ENCODE measurements around the gene GJC2.
"Not testable (repeated sequence)": the region's sequence is repeated elsewhere in the genome, so short reads cannot be mapped to it uniquely, and the experiment has no call there.

The GJC2 gene

DNA sequence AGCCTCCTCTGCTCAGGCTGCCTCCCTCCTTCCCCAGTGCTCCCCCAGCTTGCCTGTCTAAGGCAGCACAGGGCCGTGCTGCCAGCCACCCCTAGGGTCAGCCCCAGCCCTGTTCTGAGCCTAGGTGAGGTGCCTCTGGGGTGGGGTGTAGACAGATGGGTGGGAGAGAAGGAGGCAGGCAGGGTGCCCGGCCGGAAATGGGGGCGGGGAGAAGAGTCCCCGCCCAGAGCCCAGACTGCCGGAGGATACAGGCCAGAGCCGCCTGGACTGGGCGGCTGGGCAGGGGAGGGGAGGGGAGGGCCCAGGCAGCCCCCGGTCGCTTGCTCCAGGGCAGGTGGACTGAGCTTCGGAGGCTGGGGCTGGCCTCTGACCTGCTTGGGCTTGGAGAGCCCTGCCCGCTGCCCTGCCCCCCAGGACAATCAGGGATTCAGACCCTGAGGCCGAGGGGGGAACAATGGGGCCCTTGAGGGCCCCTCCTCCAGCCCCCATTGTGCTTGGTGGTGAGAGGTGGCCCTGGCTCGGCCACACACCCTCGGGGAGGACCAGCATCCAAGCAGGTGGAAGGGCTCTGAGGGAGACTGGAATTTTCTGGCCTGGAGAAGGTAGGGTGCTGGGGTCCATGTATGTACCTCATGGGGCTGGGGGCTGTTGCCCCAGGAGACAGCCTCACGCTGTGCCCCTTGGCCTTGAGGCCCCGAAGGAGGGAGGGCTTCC lies at the start of gene GJC2:
Gene GJC2 (plus strand): TSS at position 525 of the 714 bp plus-strand sequence. CDS start 7,829 bp downstream, outside the sequence.
- DNase-seq = no peak

DNA sequence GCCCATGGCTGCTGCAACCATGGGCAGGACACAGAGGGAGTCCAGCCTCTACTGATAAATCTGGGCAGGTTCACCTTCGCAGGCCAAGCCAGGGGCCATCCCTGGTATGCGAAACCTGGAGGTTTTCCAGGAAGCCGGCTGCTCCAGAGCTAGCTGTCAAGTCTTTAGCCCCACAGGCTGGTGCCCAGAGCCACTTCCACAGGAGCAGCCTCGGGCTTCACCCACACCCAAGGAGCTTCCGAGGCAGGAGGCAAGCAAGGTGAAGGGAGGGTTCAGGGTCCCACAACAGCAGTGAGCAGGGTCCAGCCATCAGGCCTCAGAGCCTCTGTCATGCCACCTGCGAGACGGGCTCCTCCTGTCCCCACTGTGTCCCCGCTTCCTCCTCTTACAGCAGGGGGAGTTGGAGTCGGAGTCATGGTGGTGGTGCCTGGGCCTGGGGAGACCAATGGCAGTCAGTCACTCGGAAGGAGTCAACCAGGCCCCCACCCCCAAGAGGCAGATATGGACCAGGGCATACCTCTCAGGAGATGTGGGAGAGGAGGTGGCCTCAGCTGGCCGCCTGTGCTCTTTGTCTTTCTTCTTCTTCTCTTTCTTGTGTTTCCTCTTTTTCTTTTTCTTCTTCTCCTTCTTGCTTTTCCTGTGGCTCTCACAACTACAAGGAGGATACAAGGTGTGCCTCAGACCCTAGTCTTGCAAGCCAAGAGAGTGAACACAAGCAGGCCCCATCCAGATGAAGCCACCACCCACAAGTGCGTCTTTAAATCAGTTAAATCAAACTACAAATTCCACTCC lies 48.7 kb upstream of the GJC2 start:
- DNase-seq = no peak

DNA sequence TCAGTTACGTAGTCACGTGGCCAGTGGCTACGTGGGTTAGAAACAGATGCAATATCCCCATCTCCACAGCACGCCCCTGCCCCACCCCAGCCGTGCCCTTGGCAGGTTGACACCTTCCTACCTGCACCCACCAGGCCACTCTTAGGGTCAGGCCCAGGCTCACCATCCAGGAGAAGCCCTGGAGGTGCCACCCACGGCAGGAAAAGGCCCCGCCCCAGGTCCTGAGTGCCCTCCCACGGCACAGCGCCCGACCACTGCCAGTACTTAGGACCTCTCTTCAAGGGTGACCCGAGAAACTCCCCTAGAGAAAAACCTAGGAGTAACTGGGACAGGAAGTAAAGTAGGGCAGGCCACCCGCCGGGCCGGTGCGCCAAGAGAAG lies 48.1 kb upstream of the GJC2 start:
- DNase-seq = no peak

- peak; percentile 44 for DNase-seq
Measured at GRCh38 chr1:228101994-228102790, 47.5 kb upstream of the GJC2 start.

GRCh38 chr1:228102791-228103620 lies 46.7 kb upstream of the GJC2 start, which contains the start of gene C1orf35:
Gene C1orf35 (minus strand): TSS chr1:228103325. CDS start chr1:228103227, 98 bp downstream.
- peak; percentile 91 for DNase-seq

DNA sequence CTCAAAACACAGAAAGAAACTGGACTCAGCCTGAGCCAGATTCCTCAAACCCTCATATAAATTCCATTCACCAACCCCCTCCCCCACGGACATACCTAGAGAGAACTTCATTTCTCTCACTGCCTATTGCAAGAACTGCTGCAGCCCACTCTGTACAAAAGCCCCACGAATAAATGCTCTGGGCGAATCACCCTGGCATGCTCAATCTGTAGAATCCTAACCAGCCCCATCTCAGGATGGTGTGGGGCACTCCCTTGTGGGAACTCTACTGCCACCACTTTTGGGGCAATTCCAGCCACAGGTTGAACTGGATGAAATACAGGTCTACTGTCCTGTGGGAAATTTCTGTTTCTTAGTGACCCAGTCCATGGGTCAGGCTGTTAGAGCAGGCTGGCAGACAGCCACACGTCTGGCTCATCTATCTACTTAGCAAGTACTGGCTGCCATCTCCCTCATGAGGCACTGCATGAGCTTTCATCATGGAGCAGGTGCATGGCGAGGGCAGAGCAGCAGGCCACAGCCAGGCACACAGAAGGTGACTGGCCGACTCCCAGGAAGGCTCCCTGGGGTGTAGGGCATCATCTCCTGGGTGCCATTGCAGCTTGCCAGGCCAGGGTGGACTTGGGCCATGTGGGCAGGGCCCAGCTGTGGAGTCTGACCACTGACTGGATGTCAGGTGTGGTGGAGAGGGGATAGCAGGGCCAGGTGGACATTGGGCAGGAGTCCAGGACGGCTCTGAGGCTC lies 45.0 kb upstream of the GJC2 start:
- DNase-seq = no peak

DNA sequence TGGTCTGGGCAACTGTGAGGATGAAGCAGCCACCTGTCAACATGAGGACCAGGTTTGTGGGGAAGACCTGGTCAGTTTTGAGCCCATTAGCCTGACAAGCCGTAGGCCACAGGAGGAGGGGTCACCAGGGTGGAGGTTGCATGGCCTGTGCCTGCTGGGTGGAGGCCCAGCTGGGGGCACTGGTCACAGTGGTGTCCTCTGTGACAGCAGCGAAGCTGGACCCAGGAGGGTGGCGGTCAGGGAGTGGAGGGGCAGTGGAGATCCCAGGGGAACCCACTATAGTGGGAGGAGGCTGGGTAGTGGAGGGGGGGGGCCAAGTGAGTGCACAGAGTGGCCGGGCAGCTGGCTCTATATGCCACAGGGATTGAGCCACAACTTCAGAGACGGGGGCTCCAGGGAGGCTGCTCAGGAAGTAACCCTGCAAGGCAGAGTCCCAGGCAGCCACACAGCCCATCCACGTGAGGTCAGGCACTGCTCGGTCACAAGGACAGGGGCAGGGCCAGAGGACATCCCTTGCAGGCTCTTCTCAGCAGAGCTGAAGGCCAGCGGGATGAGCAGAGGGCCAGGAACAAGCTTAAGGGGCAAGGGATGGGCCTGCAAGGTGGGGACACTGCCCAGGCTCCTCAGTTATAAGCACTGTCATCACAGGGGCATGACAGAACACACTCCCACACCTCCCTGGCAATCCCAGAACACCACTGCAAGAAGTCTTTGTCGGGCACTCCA lies 44.3 kb upstream of the GJC2 start:
- DNase-seq = no peak

- no peak for DNase-seq
Measured at GRCh38 chr1:228105996-228106799, 43.5 kb upstream of the GJC2 start.

GRCh38 chr1:228106800-228107054 lies 43.0 kb upstream of the GJC2 start:
- no peak for DNase-seq

DNA sequence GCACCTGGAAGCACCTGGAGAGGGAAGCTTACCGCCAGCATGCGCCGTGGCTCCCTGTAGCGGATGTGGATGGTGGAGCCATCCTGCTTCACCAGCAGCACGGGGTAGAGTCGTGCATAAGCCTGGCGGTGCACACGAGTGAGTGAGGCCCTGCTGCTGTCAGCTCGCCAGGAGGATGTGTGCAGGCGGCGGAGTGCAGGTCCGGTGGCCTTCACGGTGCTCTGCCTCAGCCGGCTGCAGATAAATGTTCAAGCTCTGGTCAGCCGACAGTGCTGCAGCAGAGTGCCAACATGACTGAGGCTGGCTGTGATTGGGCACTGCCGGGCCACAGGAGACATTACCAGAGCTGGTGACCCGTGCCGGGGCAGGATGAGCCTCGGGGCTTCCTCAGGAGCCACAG lies 42.1 kb upstream of the GJC2 start:
- DNase-seq = no peak

DNA sequence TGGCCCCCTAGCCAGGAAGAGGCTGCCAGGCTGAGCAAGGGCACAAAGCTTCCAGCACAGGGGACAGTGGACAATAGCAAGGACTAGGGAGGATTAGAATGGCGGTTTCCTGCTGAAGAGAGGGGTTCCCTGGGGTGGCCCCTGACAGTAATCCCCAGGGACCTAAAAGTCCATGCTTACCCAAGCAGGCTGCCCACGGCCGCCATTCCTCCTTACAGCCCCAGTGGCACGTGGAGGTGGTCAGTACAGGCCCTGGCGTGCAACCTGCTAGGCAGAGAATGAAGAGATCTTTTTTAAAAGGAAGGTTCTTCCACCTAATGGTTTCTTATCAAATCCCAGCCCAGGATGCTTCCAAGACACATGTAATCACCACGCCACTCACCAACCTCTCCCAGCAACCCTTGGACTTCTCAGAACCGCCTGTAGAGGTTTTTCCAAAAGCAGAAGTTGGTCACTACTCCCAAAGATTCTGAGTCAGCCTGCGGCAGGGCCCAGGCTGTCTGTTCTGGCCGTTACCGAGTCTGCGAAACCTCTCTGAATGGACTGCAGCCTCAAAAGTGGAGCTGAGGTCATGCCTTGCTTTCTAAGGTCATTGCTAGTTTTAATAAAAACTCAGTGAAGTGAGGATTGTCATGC lies 41.6 kb upstream of the GJC2 start:
- no peak for DNase-seq

DNA sequence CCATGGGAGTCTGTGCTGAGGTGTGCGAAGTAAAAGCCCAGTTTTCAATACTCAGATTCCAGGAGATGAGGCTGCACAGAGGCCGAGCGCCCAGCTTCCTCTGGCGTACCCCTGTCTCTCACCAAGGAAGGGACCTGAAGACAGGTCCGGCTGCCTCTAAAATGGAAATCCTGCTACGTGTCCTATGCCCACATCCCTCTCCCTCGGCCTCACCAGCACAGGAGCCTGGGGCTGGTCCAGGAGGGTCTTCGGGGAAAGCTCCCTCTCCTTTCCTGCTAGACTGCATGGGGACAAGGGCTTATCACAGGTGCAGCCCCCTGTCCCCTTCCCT lies 41.0 kb upstream of the GJC2 start:
- no peak for DNase-seq

DNA sequence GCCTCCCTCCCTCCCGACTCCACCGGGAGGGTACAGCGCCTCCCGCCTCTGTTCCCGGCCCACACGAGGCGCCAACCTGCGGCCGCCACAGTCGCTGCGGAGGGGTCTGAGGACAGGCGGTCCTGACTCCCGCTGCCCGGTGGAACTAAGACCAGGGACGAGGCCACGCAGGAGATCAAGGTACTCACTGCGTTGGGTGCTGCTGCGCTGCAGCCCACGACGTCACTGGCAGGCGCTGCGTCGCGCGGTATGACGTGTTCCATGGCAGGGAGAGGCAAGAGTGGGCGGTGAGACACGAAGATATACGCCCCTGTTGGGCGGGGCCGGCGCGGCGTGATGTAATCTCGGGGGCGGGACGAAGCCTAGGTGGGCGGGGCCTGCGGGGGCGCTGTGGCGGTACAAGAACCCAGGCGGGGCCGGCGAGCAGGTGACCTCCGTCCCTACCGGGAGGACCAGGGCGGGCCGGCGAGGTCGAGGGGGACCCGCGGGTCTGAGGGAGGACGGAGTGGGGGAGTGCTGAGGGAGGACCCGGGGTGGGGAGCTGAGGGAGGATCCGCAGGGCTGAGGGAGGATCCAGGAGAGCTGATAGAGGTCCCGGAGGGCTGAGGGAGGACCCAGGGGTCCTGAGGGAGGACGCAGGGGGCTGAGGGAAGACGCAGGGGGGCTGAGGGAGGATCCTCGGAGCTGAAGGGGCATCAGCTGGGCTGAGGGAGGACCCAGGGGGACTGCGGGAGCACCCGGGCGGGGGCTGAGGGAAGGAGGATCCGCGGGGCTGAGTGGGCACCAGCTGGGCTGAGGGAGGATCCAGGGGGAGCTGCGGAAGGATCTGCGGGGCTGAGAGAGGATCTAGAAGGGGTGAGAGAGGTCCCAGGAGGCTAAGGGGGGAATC lies 40.4 kb upstream of the GJC2 start, which contains the start of gene MRPL55:
Gene MRPL55 (minus strand): TSS at position 227 of the 889 bp plus-strand sequence. CDS start 1,039 bp downstream, outside the sequence.
- DNase-seq = peak; percentile 98

DNA sequence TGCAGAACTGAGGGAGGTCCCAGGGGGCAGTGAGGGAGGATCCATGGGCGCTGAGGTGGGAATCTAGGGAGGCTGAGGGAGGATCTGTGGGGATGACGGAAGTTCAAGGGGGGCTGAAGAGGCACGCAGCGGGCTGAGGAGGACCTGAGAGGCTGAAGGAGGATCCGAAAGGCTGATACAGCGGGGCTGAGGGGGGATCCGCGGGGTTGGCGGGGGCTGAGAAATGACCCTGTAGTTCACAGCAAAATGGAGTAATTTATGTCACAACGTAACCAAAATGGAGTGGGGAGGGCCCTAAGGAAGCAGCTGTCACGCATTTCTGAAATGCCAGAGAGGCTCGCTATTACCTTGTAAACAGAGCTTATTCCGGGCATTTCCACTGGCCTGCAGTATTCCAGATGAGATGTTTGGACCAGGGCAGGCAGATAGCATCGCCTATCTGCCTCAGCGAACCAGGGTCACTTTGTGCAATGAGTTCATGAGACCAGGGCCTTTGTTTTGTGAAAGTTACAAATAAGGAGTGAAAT lies 39.7 kb upstream of the GJC2 start:
- DNase-seq = no peak

DNA sequence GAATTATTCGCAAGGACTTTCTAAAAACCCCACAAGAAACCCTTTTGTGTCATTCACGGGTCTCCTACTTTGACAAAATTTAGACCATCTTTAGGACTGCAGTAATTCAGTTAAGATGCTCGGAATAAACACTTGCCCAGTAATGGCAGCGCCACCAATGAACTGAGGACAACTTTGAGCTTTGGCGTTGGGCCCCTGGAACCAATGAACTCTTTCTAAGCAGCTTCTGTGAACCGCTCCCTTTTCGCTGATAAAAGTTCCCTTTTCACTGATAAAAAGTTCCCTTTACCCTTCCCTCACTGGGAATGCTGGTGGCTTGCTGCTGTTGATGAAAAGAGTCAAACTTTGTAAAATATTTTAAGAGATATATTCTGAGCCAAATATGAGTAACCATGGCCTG lies 39.2 kb upstream of the GJC2 start:
- no peak for DNase-seq

DNA sequence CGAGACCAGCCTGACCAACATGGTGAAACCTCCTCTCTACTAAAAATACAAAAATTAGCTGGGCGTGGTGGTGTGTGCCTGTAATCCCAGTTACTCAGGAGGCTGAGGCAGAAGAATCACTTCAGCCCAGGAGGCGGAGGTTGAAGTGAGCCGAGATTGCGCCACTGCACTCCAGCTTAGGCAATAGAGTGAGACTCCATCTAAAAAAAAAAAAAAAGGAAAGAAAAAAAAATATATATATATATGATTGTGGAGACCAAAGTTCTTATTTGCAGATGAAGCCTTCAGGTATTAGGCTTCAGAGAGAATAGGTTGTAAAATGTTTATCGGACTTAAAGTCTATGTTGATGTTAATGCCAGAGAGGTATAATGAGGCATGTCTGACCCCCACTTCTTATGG lies 38.4 kb upstream of the GJC2 start:
- not testable (repeated sequence) for DNase-seq

GRCh38 chr1:228112167-228112566 lies 37.6 kb upstream of the GJC2 start:
- DNase-seq = no peak

DNA sequence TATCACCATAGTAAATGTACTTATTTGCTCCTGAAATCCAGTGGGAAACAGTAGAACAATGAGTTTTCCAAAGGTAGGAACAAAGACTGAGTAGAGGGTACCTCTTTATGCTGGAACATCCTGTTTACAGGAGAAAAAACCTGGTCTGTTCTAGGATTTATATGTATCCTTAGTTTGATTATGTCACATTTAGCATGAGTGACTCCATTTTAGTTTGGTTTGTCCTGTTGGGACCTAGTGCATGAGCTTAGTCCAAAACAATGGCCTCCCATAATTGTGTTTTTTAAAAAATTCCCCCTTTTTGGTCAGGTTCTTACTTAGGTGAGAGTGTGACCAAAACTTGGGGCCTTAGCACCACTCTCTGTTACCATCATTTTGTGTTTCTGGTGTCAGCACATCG lies 37.1 kb upstream of the GJC2 start:
- no peak for DNase-seq

DNA sequence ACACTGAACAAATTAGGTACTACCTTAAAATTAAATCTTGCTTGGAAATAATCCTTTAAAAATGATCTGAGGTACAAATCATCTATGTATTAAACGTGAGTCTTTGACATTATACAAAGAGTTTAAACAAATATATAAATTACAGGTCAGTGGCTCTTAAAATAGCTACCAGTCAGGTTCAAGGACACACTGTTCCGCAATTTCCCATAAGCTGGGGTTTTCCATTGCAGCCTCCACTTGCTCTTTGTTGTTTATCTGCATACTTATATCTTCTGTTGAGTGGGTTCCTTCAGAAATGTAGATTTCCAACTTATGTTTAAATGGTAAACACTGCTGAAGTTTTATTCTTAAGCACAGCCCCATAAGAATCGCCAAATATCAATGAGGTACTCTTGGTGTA lies 34.9 kb upstream of the GJC2 start:
- DNase-seq = no peak

Measured in activated effector memory CD4-positive, alpha-beta T cell treated with Interleukin-2 at 50 U/mL for 16 hours (primary cell).